SK-N-SH treated with all-trans-retinoic acid at 6 μM for 48 hours (cell line): ENCODE results near the gene ATAD3C.

Experiments
- ATAC-seq: fragments of 200-7000 bp; cut with Tn5 transposase; 3 replicates; pipeline ENCODE4 v1.9.1; 2020; ENCODE audit warnings: mild to moderate bottlenecking, moderate library complexity
- ARNTL ChIP-seq: fragments of 450-650 bp; formaldehyde crosslinking; IDR thresholded peaks from 2 replicates; pipeline ENCODE4 v1.5.0; 2020; ENCODE audit warnings: low read depth, mild to moderate bottlenecking, moderate library complexity, borderline replicate concordance
- BACH2 ChIP-seq: fragments of 250-450 bp; sonication (Bioruptor Pico); IDR thresholded peaks from 2 replicates; pipeline ENCODE4 v1.9.0; 2021; ENCODE audit warnings: mild to moderate bottlenecking, borderline replicate concordance
- CREB5 ChIP-seq: fragments of 250-450 bp; sonication (Bioruptor Pico); IDR thresholded peaks from 2 replicates; pipeline ENCODE4 v1.5.1; 2020; ENCODE audit warnings: low read depth, mild to moderate bottlenecking, moderate library complexity
- CSDC2 ChIP-seq: fragments of 250-450 bp; sonication (Bioruptor Pico); IDR thresholded peaks from 2 replicates; pipeline ENCODE4 v1.5.0; 2020; ENCODE audit warnings: mild to moderate bottlenecking, moderate library complexity
- CSRNP3 ChIP-seq: fragments of 250-450 bp; sonication (Bioruptor Pico); IDR thresholded peaks from 2 replicates; pipeline ENCODE4 v1.5.1; 2021; ENCODE audit warnings: mild to moderate bottlenecking, moderate library complexity
- ESRRG ChIP-seq: fragments of 250-450 bp; sonication (Bioruptor Pico); IDR thresholded peaks from 2 replicates; pipeline ENCODE4 v1.6.1; 2021; ENCODE audit warnings: mild to moderate bottlenecking
- GLIS3 ChIP-seq: fragments of 250-450 bp; sonication (Bioruptor Pico); IDR thresholded peaks from 2 replicates; pipeline ENCODE4 v1.5.0; 2020; ENCODE audit warnings: mild to moderate bottlenecking, moderate library complexity
- ISL1 ChIP-seq: fragments of 250-450 bp; sonication (Bioruptor Pico); IDR thresholded peaks from 2 replicates; pipeline ENCODE4 v2.1.2; 2022; ENCODE audit warnings: mild to moderate bottlenecking, moderate library complexity
- OSR1 ChIP-seq: fragments of 250-450 bp; sonication (Bioruptor Pico); IDR thresholded peaks from 2 replicates; pipeline ENCODE4 v1.8.0; 2022; ENCODE audit warnings: moderate library complexity, mild to moderate bottlenecking, inconsistent platforms
- PPARA ChIP-seq: fragments of 250-450 bp; sonication (Bioruptor Pico); IDR thresholded peaks from 2 replicates; pipeline ENCODE4 v1.5.0; 2020; ENCODE audit warnings: mild to moderate bottlenecking, borderline replicate concordance
- SNAI2 ChIP-seq: fragments of 250-450 bp; sonication (Bioruptor Pico); IDR thresholded peaks from 2 replicates; pipeline ENCODE4 v1.5.0; 2020; ENCODE audit warnings: mild to moderate bottlenecking, moderate library complexity
- TCF4 ChIP-seq: fragments of 250-450 bp; sonication (Bioruptor Pico); IDR thresholded peaks from 2 replicates; pipeline ENCODE4 v1.8.0; 2021; ENCODE audit warnings: mild to moderate bottlenecking, moderate library complexity, borderline replicate concordance
- TOX ChIP-seq: fragments of 250-450 bp; sonication (Bioruptor Pico); IDR thresholded peaks from 2 replicates; pipeline ENCODE4 v1.8.0; 2021; ENCODE audit warnings: mild to moderate bottlenecking, moderate library complexity, borderline replicate concordance
- TSHZ2 ChIP-seq: fragments of 250-450 bp; sonication (Bioruptor Pico); IDR thresholded peaks from 2 replicates; pipeline ENCODE4 v1.5.0; 2020; ENCODE audit warnings: mild to moderate bottlenecking, moderate library complexity
- ZC3H10 ChIP-seq: fragments of 250-450 bp; sonication (Bioruptor Pico); IDR thresholded peaks from 2 replicates; pipeline ENCODE4 v1.5.1; 2021; ENCODE audit warnings: mild to moderate bottlenecking, moderate library complexity
- ZFP3 ChIP-seq: fragments of 250-450 bp; sonication (Bioruptor Pico); IDR thresholded peaks from 2 replicates; pipeline ENCODE4 v1.5.0; 2020; ENCODE audit warnings: mild to moderate bottlenecking, moderate library complexity
- ZFP30 ChIP-seq: fragments of 450-650 bp; formaldehyde crosslinking; IDR thresholded peaks from 2 replicates; pipeline ENCODE4 v1.5.0; 2022; ENCODE audit warnings: mild to moderate bottlenecking, moderate library complexity
- ZNF565 ChIP-seq: fragments of 450-650 bp; formaldehyde crosslinking; conservative IDR thresholded peaks from 2 replicates; pipeline ENCODE4 v1.5.0; 2020; ENCODE audit warnings: low read depth, mild to moderate bottlenecking, moderate library complexity
- ZNF8 ChIP-seq: fragments of 450-650 bp; formaldehyde crosslinking; IDR thresholded peaks from 2 replicates; pipeline ENCODE4 v1.5.0; 2020; ENCODE audit warnings: mild to moderate bottlenecking, moderate library complexity
- TF ChIP-seq, protein P1 (sequence below): fragments of 250-450 bp; sonication (Bioruptor Pico); IDR thresholded peaks from 2 replicates; pipeline ENCODE4 v1.8.0; 2020; ENCODE audit warnings: mild to moderate bottlenecking, moderate library complexity, borderline replicate concordance
- TF ChIP-seq, protein P2 (sequence below): fragments of 250-450 bp; sonication (Bioruptor Pico); IDR thresholded peaks from 2 replicates; pipeline ENCODE4 v1.8.0; 2021; ENCODE audit warnings: low read depth, mild to moderate bottlenecking, moderate library complexity, borderline replicate concordance

Gene ATAD3C

GRCh38 chr1:1421147-1421906, 28.2 kb upstream of the ATAD3C start, which contains the start of gene ANKRD65 (continued):
- TF ChIP-seq CREB5 (CRISPR knock-in tag) (no peak), ZFP30 (CRISPR knock-in tag) (no peak), OSR1 (CRISPR knock-in tag) (no peak), SNAI2 (CRISPR knock-in tag) (no peak)

DNA sequence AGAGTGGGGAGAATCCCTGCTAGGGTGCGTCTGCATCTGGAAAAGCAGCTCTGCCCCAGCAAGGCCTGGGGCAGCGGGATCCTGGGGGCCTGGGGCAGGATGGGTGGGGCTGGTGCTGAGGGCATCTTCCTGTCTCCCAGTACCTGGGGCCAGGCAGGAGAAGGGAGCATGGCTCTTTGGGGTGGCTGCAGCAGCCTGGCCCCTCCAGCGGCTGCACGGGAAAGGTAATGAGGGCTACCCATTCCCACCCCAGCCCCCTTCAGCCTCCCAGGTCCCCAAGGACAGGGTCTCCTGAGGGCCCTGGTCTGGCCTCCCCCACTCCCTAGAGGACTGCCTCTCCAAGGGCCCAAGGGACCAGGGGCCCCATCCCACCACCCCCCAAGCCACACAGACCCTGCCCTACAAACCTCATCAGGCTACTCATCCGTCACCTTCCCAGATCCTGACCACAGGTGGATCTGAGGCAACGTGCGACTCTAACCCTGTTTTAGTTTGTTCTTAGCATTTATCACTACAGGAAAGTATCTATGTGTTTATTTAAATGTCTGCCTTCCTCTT, 27.5 kb upstream of the ATAD3C start:
- TF ChIP-seq ISL1 (CRISPR knock-in tag) (no peak), GLIS3 (CRISPR knock-in tag) (no peak), ARNTL (CRISPR knock-in tag) (no peak), CSDC2 (no peak), TCF4 (no peak), CREB5 (CRISPR knock-in tag) (no peak), ZNF8 (CRISPR knock-in tag) (no peak), PPARA (CRISPR knock-in tag) (no peak), ZC3H10 (CRISPR knock-in tag) (no peak), TOX (CRISPR knock-in tag) (no peak), ZFP30 (CRISPR knock-in tag) (no peak), CSRNP3 (CRISPR knock-in tag) (no peak), BACH2 (CRISPR knock-in tag) (no peak), TSHZ2 (no peak), ZFP3 (CRISPR knock-in tag) (no peak), ESRRG (no peak), ZNF565 (CRISPR knock-in tag) (no peak)
- TF ChIP-seq, protein P1, sequence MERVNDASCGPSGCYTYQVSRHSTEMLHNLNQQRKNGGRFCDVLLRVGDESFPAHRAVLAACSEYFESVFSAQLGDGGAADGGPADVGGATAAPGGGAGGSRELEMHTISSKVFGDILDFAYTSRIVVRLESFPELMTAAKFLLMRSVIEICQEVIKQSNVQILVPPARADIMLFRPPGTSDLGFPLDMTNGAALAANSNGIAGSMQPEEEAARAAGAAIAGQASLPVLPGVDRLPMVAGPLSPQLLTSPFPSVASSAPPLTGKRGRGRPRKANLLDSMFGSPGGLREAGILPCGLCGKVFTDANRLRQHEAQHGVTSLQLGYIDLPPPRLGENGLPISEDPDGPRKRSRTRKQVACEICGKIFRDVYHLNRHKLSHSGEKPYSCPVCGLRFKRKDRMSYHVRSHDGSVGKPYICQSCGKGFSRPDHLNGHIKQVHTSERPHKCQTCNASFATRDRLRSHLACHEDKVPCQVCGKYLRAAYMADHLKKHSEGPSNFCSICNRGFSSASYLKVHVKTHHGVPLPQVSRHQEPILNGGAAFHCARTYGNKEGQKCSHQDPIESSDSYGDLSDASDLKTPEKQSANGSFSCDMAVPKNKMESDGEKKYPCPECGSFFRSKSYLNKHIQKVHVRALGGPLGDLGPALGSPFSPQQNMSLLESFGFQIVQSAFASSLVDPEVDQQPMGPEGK (CRISPR knock-in tag), result no peak
- TF ChIP-seq, protein P2, sequence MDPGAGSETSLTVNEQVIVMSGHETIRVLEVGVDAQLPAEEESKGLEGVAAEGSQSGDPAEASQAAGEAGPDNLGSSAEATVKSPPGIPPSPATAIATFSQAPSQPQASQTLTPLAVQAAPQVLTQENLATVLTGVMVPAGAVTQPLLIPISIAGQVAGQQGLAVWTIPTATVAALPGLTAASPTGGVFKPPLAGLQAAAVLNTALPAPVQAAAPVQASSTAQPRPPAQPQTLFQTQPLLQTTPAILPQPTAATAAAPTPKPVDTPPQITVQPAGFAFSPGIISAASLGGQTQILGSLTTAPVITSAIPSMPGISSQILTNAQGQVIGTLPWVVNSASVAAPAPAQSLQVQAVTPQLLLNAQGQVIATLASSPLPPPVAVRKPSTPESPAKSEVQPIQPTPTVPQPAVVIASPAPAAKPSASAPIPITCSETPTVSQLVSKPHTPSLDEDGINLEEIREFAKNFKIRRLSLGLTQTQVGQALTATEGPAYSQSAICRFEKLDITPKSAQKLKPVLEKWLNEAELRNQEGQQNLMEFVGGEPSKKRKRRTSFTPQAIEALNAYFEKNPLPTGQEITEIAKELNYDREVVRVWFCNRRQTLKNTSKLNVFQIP, result no peak
- ATAC-seq, result no peak
